ENCODE results near the gene AKIP1. TPM values are rescaled to one million over a fixed set of nuclear protein-coding genes. Genes with fewer than 3 reads are reported as not detected.
"Not testable (repeated sequence)": the region's sequence is repeated elsewhere in the genome, so short reads cannot be mapped to it uniquely, and the experiment has no call there.

Gene AKIP1
- total RNA-seq, 1 donor, result 7.1 TPM

DNA sequence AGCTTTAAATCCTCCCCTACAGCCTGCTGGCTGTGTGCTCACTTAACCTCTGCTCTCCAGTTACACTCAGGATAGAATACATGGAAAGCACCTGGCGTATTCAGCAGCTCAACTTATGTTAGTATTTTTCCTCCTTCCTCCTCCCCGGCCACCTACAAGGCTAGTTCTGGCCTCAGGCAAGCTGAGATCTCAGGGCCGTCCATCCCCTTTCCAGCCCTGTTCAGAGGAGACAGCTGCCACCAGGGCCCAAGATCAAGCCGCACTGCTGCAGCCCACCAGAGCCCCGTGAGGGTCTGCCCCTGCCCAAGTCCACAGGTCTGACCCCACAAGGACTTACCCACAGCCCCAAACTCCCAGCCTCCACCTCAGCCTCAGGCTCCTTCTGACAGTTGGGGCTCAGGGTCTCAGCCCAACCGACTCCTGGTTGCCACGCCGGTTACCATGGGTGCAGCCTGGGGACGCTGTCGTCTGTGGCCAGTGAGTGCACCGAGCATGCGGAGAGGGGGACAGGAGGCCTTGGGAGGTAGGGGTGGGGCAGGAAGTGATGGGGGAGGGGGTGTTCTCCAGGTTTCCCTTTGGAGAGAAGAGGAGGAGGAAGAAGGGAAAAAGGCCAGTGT, 21.7 kb downstream of the AKIP1 start, which contains the start of gene C11orf16:
Gene C11orf16 (minus strand): TSS at position 384 of the 617 bp plus-strand sequence. CDS start 639 bp downstream, outside the sequence.
- H3K4me3 ChIP-seq (ENCODE audit: low read length), result no peak within 1 kb of the TSS
- no peaks in the 10 kb centered on the region for H3K27me3 ChIP-seq (ENCODE audit: insufficient read depth, low read length)
- no peaks in the 10 kb centered on the region for H3K4me1 ChIP-seq (ENCODE audit: insufficient read depth, low read length)
- no peaks in the 10 kb centered on the region for H3K9me3 ChIP-seq (ENCODE audit: low read depth, low read length)

DNA sequence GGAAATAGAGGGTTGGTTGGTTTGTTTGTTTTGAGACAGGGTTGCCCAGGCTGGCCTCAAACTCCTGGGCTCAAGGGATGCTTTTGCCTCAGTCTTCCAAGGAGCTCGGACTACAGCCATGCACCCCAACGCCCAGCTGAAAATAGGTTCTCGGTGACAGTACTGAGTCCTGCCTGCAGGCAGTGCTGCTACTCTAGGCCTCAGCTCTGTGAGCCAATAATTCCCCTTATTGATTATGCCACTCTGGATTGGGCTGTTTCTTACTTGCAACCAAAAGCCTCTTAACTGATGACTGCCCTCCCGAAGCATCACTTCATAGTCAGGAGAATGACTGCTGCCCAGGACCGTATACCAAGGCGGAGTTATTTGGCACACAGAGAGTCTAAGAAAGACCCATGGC, 22.9 kb downstream of the AKIP1 start:
- no peaks in the 10 kb centered on the region for H3K27me3 ChIP-seq (ENCODE audit: insufficient read depth, low read length)
- H3K4me1 ChIP-seq (ENCODE audit: insufficient read depth, low read length), result no peaks in the 10 kb centered on the region
- H3K4me3 ChIP-seq (ENCODE audit: low read length), result no peak overlapping the region
- H3K9me3 ChIP-seq (ENCODE audit: low read depth, low read length), result no peaks in the 10 kb centered on the region

DNA sequence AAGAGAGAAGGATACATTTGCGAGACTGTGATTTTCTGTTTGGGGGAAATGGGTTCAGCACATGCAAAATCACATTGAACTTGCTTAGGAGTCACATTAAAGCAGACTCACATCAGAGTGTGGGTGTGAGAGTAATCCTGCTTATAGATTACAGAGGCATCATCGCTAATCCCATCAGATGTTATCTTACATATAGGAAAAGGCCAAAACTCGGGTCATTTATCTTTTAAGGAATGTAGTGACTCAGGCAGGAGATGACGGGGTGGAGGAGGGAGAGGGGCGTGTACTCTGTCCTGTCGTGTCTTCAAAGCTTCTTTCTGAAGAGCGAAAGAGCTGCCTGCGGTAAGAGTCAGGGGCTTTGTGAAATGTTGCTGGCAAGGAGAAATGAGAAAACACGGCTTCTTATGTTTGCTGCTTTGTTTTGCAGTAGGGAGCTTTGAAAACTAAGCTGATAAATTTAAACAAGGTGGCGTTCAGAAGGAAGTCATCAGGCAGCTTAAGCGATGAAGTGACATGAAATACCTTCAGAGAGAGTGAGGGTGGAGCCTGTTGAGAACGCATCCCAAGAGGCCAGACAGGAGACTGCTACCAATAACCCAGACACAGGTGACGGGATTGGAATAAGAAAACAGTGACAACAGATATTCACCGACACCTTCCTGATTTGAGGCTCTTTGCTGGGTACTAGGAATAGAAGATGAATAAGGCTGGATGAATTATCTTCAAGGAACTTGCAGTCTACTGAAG, 23.9 kb downstream of the AKIP1 start:
- H3K27me3 ChIP-seq (ENCODE audit: insufficient read depth, low read length), result no peaks in the 10 kb centered on the region
- H3K9me3 ChIP-seq (ENCODE audit: low read depth, low read length), result no peaks in the 10 kb centered on the region
- no peaks in the 10 kb centered on the region for H3K4me1 ChIP-seq (ENCODE audit: insufficient read depth, low read length)
- H3K4me3 ChIP-seq (ENCODE audit: low read length), result no peak overlapping the region

DNA sequence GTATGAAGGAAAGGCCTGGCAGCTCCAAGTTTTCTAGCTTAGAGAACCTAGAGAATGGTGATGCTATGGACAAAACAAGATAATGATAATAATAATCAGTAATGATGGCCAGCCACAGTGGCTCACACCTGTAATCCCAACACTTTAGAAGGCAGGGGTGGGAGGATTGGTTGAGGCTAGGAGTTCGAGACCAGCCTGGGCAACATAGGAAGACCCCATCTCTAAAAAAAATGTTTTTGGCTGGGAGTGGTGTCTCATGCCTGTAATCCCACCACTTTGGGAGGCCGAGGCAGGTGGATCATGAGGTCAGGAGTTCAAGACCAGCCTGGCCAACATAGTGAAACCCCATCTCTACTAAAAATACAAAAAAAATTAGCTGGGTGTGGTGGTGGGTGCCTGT, 24.8 kb downstream of the AKIP1 start:
- not testable (repeated sequence) for H3K27me3 ChIP-seq (ENCODE audit: insufficient read depth, low read length); H3K9me3 ChIP-seq (ENCODE audit: low read depth, low read length); H3K4me3 ChIP-seq (ENCODE audit: low read length); H3K4me1 ChIP-seq (ENCODE audit: insufficient read depth, low read length)

DNA sequence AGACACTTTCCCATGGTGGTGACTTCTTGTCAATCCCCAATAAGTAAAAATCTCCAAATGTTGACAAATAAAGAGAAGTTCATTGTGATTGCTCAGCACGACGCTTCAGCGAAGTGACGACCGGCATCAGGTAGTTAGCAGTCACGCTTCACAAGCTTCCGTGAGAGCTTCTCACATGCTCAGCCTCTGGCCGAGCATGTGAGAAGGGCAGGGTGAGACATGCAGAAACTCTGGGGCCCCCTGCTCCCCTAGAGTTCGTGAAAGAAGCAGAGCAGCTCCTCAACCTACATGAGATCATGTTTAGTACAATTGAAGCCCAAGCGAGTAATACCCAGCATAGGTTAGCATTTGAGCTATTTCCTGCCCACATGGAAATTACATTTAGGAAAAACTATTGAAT, 26.2 kb downstream of the AKIP1 start:
- Histone ChIP-seq H3K9me3 (ENCODE audit: low read depth, low read length) (no peaks in the 10 kb centered on the region), H3K27me3 (ENCODE audit: insufficient read depth, low read length) (no peaks in the 10 kb centered on the region), H3K4me3 (ENCODE audit: low read length) (no peak overlapping the region), H3K4me1 (ENCODE audit: insufficient read depth, low read length) (no peaks in the 10 kb centered on the region)

DNA sequence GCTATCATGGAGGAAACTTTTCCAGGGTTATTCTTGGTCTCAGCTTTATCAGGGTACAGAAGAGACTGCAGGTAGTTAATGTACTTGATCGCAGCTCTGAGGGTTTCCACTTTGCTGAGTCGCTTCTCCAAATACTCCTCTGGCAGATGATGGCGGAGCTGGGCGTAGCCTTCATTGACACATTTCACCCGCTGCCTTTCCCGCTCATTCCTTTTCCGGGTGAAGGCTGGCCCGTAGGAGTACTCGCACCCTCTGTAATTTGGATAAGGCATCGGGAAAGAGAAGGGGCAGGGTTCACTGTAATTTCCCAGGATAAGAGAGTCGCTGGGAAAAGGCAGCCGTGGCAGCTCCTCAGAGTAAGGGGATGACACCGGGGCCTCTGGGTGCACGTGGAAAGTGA, 26.7 kb downstream of the AKIP1 start:
- no peaks in the 10 kb centered on the region for H3K27me3 ChIP-seq (ENCODE audit: insufficient read depth, low read length)
- H3K4me1 ChIP-seq (ENCODE audit: insufficient read depth, low read length), result no peaks in the 10 kb centered on the region
- no peaks in the 10 kb centered on the region for H3K9me3 ChIP-seq (ENCODE audit: low read depth, low read length)
- H3K4me3 ChIP-seq (ENCODE audit: low read length), result no peak overlapping the region

DNA sequence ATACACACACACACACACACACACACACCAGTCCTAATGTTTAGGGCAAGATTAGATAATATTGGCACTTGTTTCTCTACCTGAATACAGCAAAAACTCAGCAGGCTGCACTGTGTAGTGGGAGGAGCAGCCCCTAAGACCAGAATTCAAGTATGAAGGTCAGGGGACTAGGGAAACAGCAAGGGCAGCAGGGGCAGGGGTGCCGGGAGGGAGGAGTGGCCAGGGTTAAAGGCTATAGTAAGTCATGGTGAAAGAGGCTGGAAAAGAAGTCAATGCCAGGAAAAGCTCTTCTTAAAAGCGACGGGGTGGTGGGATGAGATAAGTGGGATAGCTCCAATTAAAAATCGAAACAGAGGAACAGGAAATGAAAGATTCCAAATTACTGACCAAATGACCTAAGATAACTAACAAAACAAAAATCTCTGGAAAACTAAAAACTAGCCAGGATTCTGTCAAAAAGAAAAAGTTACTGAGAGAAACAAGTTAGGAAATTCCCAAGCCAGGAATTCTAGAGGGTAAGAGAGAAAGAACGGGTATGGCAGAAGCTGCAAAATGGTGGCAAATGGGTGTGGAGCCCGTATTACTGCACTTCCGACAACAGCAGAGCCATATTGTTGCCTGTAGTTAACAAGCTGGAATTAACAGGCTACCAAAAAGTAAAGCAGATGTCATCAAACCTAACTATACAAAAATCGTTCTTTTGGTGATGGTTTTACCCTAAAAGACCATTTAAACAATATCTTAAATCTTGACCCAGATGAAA, 30.5 kb downstream of the AKIP1 start:
- H3K27me3 ChIP-seq (ENCODE audit: insufficient read depth, low read length), result no peaks in the 10 kb centered on the region
- no peaks in the 10 kb centered on the region for H3K4me1 ChIP-seq (ENCODE audit: insufficient read depth, low read length)
- no peaks in the 10 kb centered on the region for H3K9me3 ChIP-seq (ENCODE audit: low read depth, low read length)
- no peak overlapping the region for H3K4me3 ChIP-seq (ENCODE audit: low read length)

DNA sequence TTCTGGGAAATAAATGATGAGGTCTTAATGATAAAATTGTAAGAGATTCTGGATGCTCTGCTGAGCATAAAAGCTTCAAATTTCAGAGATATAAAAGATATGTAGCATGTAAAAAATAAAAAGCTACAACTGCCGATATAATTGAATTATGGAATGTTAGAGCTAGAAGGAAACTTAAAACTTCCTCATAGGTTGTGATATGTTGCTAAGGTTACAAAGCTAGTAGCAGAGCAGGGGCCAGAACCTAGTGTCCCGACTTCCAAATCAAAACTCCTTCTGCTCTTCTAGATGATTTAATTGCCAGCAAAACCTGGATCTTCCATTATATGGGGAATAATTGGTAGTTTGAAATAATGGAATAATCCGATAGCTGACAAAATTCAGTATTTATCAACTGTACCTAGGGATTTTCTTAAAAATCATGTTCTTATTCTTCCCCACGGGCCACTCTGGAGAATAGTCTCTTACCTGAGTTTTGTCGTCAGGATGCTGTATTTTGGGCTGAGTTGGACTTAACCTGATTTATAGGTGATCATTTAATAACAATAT, 31.6 kb downstream of the AKIP1 start, which contains the start of gene ASCL3:
Gene ASCL3 (minus strand): TSS at position 499 of the 549 bp plus-strand sequence. CDS start 4,855 bp downstream, outside the sequence.
- Histone ChIP-seq H3K27me3 (ENCODE audit: insufficient read depth, low read length) (no peaks in the 10 kb centered on the region), H3K4me1 (ENCODE audit: insufficient read depth, low read length) (no peaks in the 10 kb centered on the region), H3K9me3 (ENCODE audit: low read depth, low read length) (no peaks in the 10 kb centered on the region), H3K4me3 (ENCODE audit: low read length) (no peak within 1 kb of the TSS)

DNA sequence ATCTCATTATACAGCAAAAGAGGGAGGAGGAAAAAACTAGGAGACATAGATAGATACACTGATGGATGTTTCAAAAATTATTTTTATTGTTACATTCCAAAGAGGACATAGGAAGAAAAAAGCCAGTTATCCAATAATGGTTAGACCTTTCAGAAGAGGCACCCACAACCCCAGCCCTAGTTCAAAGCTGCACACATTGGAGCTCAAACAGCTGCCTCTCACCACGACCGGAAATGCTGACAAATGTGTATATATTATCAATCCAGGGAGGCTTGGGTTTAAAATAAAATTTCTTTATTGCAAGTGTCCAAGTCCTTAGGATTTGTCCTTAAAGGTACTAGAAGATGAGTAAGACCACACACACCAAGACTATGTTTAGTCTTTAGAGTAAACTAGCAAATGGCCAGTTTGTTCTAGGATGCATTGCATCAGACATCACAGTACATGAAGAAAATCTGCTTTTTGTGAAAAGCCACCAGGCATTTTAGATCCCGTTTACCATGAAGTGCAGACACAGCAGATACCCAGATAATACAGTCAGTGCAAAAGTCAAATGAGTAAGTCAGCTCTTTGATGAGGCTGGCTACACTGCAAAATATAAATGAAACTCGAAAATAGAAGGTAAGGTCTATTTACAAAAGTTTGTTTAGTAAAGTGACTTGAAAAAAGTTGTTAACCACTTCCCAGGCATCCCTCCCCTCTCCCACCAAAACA, 36.4 kb downstream of the AKIP1 start:
- H3K27me3 ChIP-seq (ENCODE audit: insufficient read depth, low read length), result no peaks in the 10 kb centered on the region
- H3K4me1 ChIP-seq (ENCODE audit: insufficient read depth, low read length), result no peaks in the 10 kb centered on the region
- H3K9me3 ChIP-seq (ENCODE audit: low read depth, low read length), result no peaks in the 10 kb centered on the region
- no peak overlapping the region for H3K4me3 ChIP-seq (ENCODE audit: low read length)

DNA sequence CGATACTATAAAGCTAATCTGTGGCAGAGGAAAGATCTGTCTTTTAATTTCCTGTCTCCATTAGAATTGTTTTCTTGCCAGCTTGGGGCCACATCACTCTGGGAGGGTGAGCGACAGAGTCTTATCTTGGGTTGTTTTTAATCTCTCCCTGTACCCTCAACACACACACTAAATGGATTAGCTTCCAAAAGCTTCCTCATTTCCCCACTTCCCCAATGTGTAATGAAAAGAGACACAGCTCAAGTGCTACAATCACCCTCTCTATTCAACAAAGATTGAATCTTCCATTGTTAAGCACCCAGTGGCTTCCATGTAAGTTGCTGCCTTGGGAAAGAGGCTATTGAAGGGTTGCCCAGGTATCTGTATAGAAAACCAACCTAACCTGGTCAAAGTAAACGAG, 37.9 kb downstream of the AKIP1 start:
- H3K9me3 ChIP-seq (ENCODE audit: low read depth, low read length), result no peaks in the 10 kb centered on the region
- H3K4me1 ChIP-seq (ENCODE audit: insufficient read depth, low read length), result no peaks in the 10 kb centered on the region
- H3K27me3 ChIP-seq (ENCODE audit: insufficient read depth, low read length), result no peaks in the 10 kb centered on the region
- no peak overlapping the region for H3K4me3 ChIP-seq (ENCODE audit: low read length)

DNA sequence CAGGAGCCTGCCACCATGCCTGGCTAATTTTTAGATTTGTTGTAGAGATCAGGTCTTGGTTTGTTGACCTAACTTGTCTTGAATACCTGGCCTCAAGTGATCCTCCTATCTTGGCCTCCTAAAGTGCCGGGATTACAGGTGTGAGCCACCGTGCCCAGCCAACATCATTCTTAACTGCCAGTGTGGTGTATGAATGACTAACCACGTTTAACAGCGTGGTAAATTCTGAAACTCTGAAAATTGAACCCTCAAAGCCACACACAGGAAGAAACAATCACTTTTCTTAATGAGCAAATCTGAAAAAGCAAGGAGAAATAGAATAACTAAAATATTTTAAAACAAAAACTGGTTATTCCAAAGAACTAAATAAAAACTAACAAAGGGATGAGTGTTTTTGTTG, 45.9 kb downstream of the AKIP1 start:
- no peaks in the 10 kb centered on the region for H3K9me3 ChIP-seq (ENCODE audit: low read depth, low read length)
- H3K4me1 ChIP-seq (ENCODE audit: insufficient read depth, low read length), result peaks cover 9% of the 10 kb centered on the region
- H3K4me3 ChIP-seq (ENCODE audit: low read length), result no peak overlapping the region
- no peaks in the 10 kb centered on the region for H3K27me3 ChIP-seq (ENCODE audit: insufficient read depth, low read length)

DNA sequence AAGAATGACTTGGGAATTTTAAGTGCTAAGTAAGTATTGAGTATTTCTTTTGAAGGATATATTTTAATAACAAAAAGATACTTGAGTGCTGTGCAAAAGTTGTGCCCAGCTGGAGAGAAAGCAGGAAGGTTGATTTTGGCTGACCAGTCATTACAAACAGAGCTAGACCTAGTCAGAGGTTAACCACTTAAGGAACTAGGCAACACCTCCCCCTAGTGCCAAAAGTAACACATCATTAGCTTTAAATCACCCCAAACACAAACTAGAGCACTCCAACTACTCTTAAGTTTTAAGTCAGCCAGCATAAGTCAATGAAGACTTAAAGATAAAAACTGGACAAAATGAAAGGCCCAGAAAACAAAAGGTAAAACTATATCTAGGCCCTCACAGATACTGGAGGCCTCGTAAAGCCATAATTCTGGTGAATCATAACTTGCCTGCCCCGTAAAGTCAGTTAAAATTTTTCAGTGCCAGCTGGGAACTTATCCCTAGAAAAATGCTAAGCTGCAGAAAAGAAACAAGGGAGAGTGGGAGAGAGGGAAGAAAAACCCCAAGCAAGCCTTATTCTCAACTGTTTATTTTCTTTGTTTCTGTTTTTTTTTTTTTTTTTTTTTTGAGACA, 48.7 kb downstream of the AKIP1 start:
- no peaks in the 10 kb centered on the region for H3K27me3 ChIP-seq (ENCODE audit: insufficient read depth, low read length)
- H3K4me1 ChIP-seq (ENCODE audit: insufficient read depth, low read length), result peaks cover 25% of the 10 kb centered on the region
- no peaks in the 10 kb centered on the region for H3K9me3 ChIP-seq (ENCODE audit: low read depth, low read length)
- no peak overlapping the region for H3K4me3 ChIP-seq (ENCODE audit: low read length)

DNA sequence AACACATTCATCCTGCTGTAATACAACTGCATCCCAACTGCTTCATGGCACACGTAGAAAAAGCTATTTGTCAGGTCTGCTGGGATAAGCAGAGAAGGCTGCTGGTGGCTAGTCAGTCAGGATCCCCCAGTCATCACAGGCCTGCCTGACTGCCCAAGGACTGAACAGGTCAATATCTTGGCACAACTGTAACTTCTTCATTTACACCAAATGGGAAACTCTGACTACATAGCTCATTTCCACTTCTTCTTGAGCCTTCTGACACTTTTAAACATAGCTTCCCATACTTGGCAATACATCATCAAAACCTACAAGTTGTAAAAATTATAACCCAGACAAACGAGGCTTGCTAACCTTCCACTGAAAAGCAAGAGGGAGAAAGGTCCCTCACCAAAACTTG, 50.4 kb downstream of the AKIP1 start:
- no peak overlapping the region for H3K4me3 ChIP-seq (ENCODE audit: low read length)
- no peaks in the 10 kb centered on the region for H3K9me3 ChIP-seq (ENCODE audit: low read depth, low read length)
- peaks cover 33% of the 10 kb centered on the region for H3K4me1 ChIP-seq (ENCODE audit: insufficient read depth, low read length)
- H3K27me3 ChIP-seq (ENCODE audit: insufficient read depth, low read length), result no peaks in the 10 kb centered on the region

DNA sequence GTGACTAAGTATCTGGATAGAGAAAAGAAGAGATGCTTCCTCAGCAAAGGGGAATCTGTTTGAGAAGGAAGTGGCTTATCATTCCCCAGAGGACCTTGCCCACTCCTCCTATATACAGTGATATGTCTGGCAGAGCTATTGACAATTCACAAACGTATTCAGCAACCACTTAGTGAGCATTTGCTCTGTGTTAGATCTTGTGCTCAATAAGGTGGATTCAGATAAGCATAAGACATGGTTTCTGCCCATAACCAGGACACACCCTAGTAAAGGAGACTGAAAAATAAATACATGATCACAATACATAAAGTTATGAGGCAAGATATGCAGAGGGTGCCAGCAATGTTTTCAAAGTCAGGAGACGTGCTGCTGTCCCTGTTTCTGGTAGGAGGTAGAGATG, 51.9 kb downstream of the AKIP1 start:
- Histone ChIP-seq H3K27me3 (ENCODE audit: insufficient read depth, low read length) (no peaks in the 10 kb centered on the region), H3K9me3 (ENCODE audit: low read depth, low read length) (no peaks in the 10 kb centered on the region), H3K4me3 (ENCODE audit: low read length) (no peak overlapping the region), H3K4me1 (ENCODE audit: insufficient read depth, low read length) (peaks cover 33% of the 10 kb centered on the region)

Data from mononuclear cell (primary cell).